Endothelial cell of umbilical vein (primary cell): ENCODE data around the gene KRT76. TPM values are rescaled to one million over a fixed set of nuclear protein-coding genes. Genes with fewer than 3 reads are reported as not detected.

ENCODE experiments used
- BruUV-seq: library from RNA; stranded (reverse); fragments of 400-500 nt; replicated peaks from 2 replicates; lab custom pipeline; 2021; lab: Mats Ljungman, UMichigan
- CTCF ChIA-PET: fragments of 300-600, 350-600 bp; sonication (Branson Sonifier 250); formaldehyde crosslinking; loops from one replicate; lab custom pipeline; 2021; ENCODE audit warnings: antibody characterized with exemption, inconsistent platforms; lab: Charles Lee
- POLR2A ChIA-PET: fragments of 300-600, 350-600 bp; sonication (Branson Sonifier 250); formaldehyde crosslinking; loops from one replicate; lab custom pipeline; 2021; ENCODE audit warnings: antibody characterized with exemption, inconsistent platforms; lab: Charles Lee
- DNase-seq: peaks from one replicate; pipeline ENCODE4 v3.0.0-alpha.2; 2011; ENCODE audit warnings: low read depth, low spot score
- FAIRE-seq: peaks from 2 replicates; lab custom pipeline; 2011; peaks lifted over from hg19 to GRCh38; lab: Jason Lieb, UNC
- H2AFZ ChIP-seq: 2 replicates; pipeline ENCODE4 v1.6.0; 2012; ENCODE audit warnings: low read depth, low read length, control low read depth, inconsistent platforms
- H3K27ac ChIP-seq: 2 replicates; pipeline ENCODE4 v1.5.1; 2011; ENCODE audit warnings: low read depth, mild to moderate bottlenecking, control low read depth, low read length, moderate library complexity; ENCODE audit not compliant: insufficient read depth
- H3K27me3 ChIP-seq, 2 experiments: 2 replicates each; pipeline versions ENCODE4 v1.6.0 to v1.6.1; 2011; ENCODE audit warnings: low read length in 2 of 2, mixed read lengths in 1 of 2; ENCODE audit not compliant: control insufficient read depth in 2 of 2, insufficient read depth in 2 of 2
- H3K36me3 ChIP-seq, 2 experiments: 2 replicates in 1 of 2; 3 replicates in 1 of 2; pipeline ENCODE4 v1.5.1; 2011; ENCODE audit warnings: low read length in 2 of 2, mild to moderate bottlenecking in 1 of 2, moderate library complexity in 1 of 2; ENCODE audit not compliant: control insufficient read depth in 2 of 2, insufficient read depth in 2 of 2; ENCODE audit errors: extremely low read depth in 1 of 2
- H3K4me1 ChIP-seq: 3 replicates; pipeline ENCODE4 v1.5.1; 2011; ENCODE audit warnings: mild to moderate bottlenecking, low read length; ENCODE audit not compliant: control insufficient read depth, insufficient read depth; ENCODE audit errors: extremely low read depth
- H3K4me2 ChIP-seq: 2 replicates; pipeline ENCODE4 v1.6.1; 2011; ENCODE audit warnings: low read length, control low read depth, mixed read lengths; ENCODE audit not compliant: insufficient read depth
- H3K4me3 ChIP-seq, 3 experiments: fragments of 200-600 bp in 1 of 3; sonication (generic), shearing (Covaris generic) in 1 of 3; replicated peaks in 1 of 3; 2 replicates each; pipeline ENCODE4 v1.5.1; 2011 to 2016; ENCODE audit warnings: control low read depth in 3 of 3, low read length in 3 of 3, mild to moderate bottlenecking in 2 of 3, inconsistent platforms in 1 of 3, low read depth in 1 of 3, moderate library complexity in 1 of 3; ENCODE audit not compliant: insufficient read depth in 1 of 3
- H3K79me2 ChIP-seq: 2 replicates; pipeline ENCODE4 v1.6.0; 2012; ENCODE audit warnings: low read length, inconsistent platforms; ENCODE audit not compliant: control insufficient read depth, insufficient read depth
- H3K9ac ChIP-seq: replicated peaks from 2 replicates; pipeline ENCODE3; 2011; ENCODE audit warnings: low read length, control low read depth; ENCODE audit not compliant: insufficient read depth; ENCODE audit errors: extremely low read depth
- H3K9me1 ChIP-seq: replicated peaks from 3 replicates; pipeline ENCODE4 v1.6.0; 2011; ENCODE audit warnings: mild to moderate bottlenecking, low read length; ENCODE audit not compliant: control insufficient read depth, insufficient read depth; ENCODE audit errors: extremely low read depth
- H3K9me3 ChIP-seq: replicated peaks from 2 replicates; pipeline ENCODE4 v1.5.1; 2012; ENCODE audit warnings: low read length, inconsistent platforms; ENCODE audit not compliant: control insufficient read depth, insufficient read depth
- H4K20me1 ChIP-seq: replicated peaks from 2 replicates; pipeline ENCODE3; 2011; ENCODE audit warnings: mild to moderate bottlenecking, low read length; ENCODE audit not compliant: control insufficient read depth, insufficient read depth; ENCODE audit errors: extremely low read depth
- EZH2 ChIP-seq: IDR thresholded peaks from 2 replicates; pipeline ENCODE4 v1.6.1; 2012; ENCODE audit warnings: borderline replicate concordance, low read depth, mild to moderate bottlenecking, moderate library complexity, low read length, inconsistent platforms; ENCODE audit not compliant: severe bottlenecking
- FOS ChIP-seq: IDR thresholded peaks from 2 replicates; pipeline ENCODE4 v1.6.1; 2011; ENCODE audit warnings: mild to moderate bottlenecking, low read length, moderate library complexity, borderline replicate concordance; ENCODE audit not compliant: insufficient read depth
- GATA2 ChIP-seq: IDR thresholded peaks from 2 replicates; pipeline ENCODE4 v1.7.0; 2011; ENCODE audit warnings: low read depth, mild to moderate bottlenecking, moderate library complexity, mixed read lengths, low read length; ENCODE audit not compliant: insufficient read length, insufficient read depth
- JUN ChIP-seq: IDR thresholded peaks from 2 replicates; pipeline ENCODE4 v1.6.1; 2011; ENCODE audit warnings: borderline replicate concordance, low read depth; ENCODE audit not compliant: insufficient read length, insufficient read depth
- MAX ChIP-seq: IDR thresholded peaks from 2 replicates; pipeline ENCODE4 v1.6.1; 2011; ENCODE audit not compliant: insufficient read depth, insufficient read length
- MYC ChIP-seq: IDR thresholded peaks from one replicate; pipeline ENCODE4 v1.6.1; 2011; ENCODE audit warnings: mild to moderate bottlenecking, low read depth, low read length
- POLR2A ChIP-seq: IDR thresholded peaks from 2 replicates; pipeline ENCODE4 v1.6.1; 2012; ENCODE audit warnings: low read depth, mild to moderate bottlenecking, control low read depth, low read length
- POLR2AphosphoS5 ChIP-seq: IDR thresholded peaks from 2 replicates; pipeline ENCODE4 v1.6.1; 2012; ENCODE audit warnings: low read depth, mild to moderate bottlenecking, control low read depth, low read length, moderate library complexity; ENCODE audit not compliant: insufficient read depth
- dilution Hi-C: fragments of 300-500 bp; cut with MboI; formaldehyde crosslinking; loops from one replicate; pipeline ENCODE4 v1.15.0; 2019; ENCODE audit warnings: low sequenced_read_pairs; ENCODE audit not compliant: extremely low pct_ligation_motif_present
- intact Hi-C: fragments of 100-400 bp; cut with micrococcal nuclease; formaldehyde crosslinking; loops from one replicate; pipeline ENCODE4 v1.10.0; 2022
- polyA plus RNA-seq, 4 experiments: library from polyadenylated mRNA; depleted of rRNA in 3 of 4; stranded (reverse) in 3 of 4; unstranded in 1 of 4; fragments of >200 nt; gene quantifications; 2 replicates each; pipeline versions ENCODE4 v1.2.1 to v1.2.3, GENCODE V29; 2011 to 2012; ENCODE audit warnings: missing spikeins in 1 of 4
- total RNA-seq: library from RNA; stranded (reverse); gene quantifications from 2 replicates; pipeline ENCODE4 v1.2.3, GENCODE V29; 2021
- TF ChIP-seq, protein P1 (sequence below), 2 donors: IDR thresholded peaks; 1 replicate in 1 of 2; 2 replicates in 1 of 2; pipeline ENCODE4 v1.5.1; 2011; ENCODE audit warnings: low read length in 2 of 2, mild to moderate bottlenecking in 2 of 2, moderate library complexity in 2 of 2, control low read depth in 1 of 2, inconsistent platforms in 1 of 2, low read depth in 1 of 2; ENCODE audit not compliant: insufficient read depth in 1 of 2; ENCODE audit errors: extremely low read depth in 1 of 2

The KRT76 gene
- total and polyA plus RNA-seq, 2 donors (not counting 3 experiments of a cell fraction or from before 2014, with no cell fraction given): not detected

GRCh38 chr12:52802442-52802841 lies 25.3 kb upstream of the KRT76 start:
- no TSS peak for BruUV-seq
- CTCF ChIA-PET: no interaction called here
- dilution Hi-C loops (no loop called here), intact Hi-C loops (no loop called here)
- Histone ChIP-seq H3K9me1 (no peaks in the 10 kb centered on the region), H4K20me1 (no peaks in the 10 kb centered on the region), H3K79me2 (no peaks in the 10 kb centered on the region), H3K27ac (no peak overlapping the region), H2AFZ (no peak overlapping the region), H3K36me3 (no peaks in the 10 kb centered on the region), H3K4me2 (no peak overlapping the region), H3K9ac (no peak overlapping the region), H3K27me3 (peaks cover 0 to 8% of the 10 kb centered on the region in 2 experiments), H3K9me3 (no peaks in the 10 kb centered on the region), H3K4me3 (no peak overlapping the region), H3K4me1 (no peaks in the 10 kb centered on the region)
- FAIRE-seq: no peak
- TF ChIP-seq POLR2AphosphoS5 (no peak), GATA2 (no peak), JUN (no peak), MAX (no peak), POLR2A (no peak), EZH2 (no peak), FOS (no peak), MYC (no peak)
- TF ChIP-seq, protein P1, sequence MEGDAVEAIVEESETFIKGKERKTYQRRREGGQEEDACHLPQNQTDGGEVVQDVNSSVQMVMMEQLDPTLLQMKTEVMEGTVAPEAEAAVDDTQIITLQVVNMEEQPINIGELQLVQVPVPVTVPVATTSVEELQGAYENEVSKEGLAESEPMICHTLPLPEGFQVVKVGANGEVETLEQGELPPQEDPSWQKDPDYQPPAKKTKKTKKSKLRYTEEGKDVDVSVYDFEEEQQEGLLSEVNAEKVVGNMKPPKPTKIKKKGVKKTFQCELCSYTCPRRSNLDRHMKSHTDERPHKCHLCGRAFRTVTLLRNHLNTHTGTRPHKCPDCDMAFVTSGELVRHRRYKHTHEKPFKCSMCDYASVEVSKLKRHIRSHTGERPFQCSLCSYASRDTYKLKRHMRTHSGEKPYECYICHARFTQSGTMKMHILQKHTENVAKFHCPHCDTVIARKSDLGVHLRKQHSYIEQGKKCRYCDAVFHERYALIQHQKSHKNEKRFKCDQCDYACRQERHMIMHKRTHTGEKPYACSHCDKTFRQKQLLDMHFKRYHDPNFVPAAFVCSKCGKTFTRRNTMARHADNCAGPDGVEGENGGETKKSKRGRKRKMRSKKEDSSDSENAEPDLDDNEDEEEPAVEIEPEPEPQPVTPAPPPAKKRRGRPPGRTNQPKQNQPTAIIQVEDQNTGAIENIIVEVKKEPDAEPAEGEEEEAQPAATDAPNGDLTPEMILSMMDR (IDR thresholded peaks at IDR 0.05; ENCODE audit: extremely low read depth in 1 of 2, insufficient read depth in 1 of 2, low read depth in 1 of 2, low read length in 2 of 2): no peak
- POLR2A ChIA-PET: no interaction called here
- no peak for DNase-seq
